Jurkat, Clone E6-1 (cell line): ENCODE results near the gene FGFR3. TPM values are rescaled to one million over a fixed set of nuclear protein-coding genes. Genes with fewer than 3 reads are reported as not detected.

Experiments used
- DNase-seq: peaks from one replicate; pipeline ENCODE4 v3.0.0-alpha.2; 2011; ENCODE audit warnings: low read depth, low spot score
- H3K4me3 ChIP-seq: 2 replicates; pipeline ENCODE4 v1.5.1; 2011; ENCODE audit warnings: mild to moderate bottlenecking, low read length, control low read depth, moderate library complexity
- polyA plus RNA-seq: library from polyadenylated mRNA; unstranded; fragments of >200 nt; gene quantifications from one replicate; pipeline ENCODE4 v1.2.1, GENCODE V29; 2012; ENCODE audit warnings: missing spikeins; ENCODE audit not compliant: insufficient read length, insufficient read depth

The FGFR3 gene
- polyA plus RNA-seq, result 16.3 TPM

GRCh38 chr4:1792832-1793495 lies at the start of gene FGFR3:
Gene FGFR3, plus strand, starts transcription at chr4:1793293. Its CDS starts 642 bp downstream, at chr4:1793935.
- peak within 1 kb of the TSS; percentile 34 for H3K4me3 ChIP-seq
- no peak for DNase-seq

DNA sequence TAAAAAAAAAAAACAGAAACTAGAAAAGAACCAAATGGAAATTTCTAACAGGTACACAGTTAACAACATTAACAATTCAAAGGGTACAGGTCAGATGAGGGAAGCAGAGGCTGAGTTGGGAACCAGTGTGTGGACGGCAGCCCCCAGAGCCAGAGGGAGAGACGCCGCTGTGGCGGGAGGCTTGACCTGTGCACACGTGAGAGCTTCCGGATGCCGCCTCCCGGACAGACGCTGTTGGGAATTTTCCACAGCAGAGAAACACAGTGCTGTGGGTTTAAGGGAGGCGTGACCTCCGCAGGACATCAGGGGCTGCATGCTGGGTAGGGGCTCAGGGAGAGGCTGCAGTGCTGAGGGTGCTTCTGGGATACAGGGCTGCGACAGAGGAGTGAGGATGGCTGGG lies 49.5 kb upstream of the FGFR3 start:
- no peak for DNase-seq
- no peak overlapping the region for H3K4me3 ChIP-seq

GRCh38 chr4:1743975-1744374 lies 49.1 kb upstream of the FGFR3 start:
- no peak for DNase-seq
- no peak overlapping the region for H3K4me3 ChIP-seq

DNA sequence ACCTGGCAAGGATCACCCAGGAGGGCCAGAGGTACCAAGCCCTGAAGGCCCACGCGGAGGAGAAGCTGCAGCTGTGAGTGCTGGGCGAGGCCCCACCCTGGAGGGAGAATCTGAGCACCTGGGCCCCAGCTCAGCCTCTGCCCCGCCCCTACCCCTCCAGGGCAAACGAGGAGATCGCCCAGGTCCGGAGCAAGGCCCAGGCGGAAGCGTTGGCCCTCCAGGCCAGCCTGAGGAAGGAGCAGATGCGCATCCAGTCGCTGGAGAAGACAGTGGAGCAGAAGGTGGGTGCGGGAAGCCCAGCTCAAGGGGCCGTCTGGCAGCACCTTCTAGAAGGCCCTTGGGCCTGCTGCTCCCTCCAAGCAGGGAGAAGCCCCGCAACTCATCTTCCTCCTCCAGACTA lies 48.5 kb upstream of the FGFR3 start:
- no peak for DNase-seq
- H3K4me3 ChIP-seq, result no peak overlapping the region

- H3K4me3 ChIP-seq, result no peak overlapping the region
These were observed 47.9 kb upstream of the FGFR3 start for GRCh38 chr4:1745165-1745564.

GRCh38 chr4:1745697-1746096 lies 47.4 kb upstream of the FGFR3 start:
- H3K4me3 ChIP-seq, result no peak overlapping the region
- DNase-seq, result no peak

More at GRCh38 chr4:1745165-1745564, 47.9 kb upstream of the FGFR3 start:
- DNase-seq, result no peak

DNA sequence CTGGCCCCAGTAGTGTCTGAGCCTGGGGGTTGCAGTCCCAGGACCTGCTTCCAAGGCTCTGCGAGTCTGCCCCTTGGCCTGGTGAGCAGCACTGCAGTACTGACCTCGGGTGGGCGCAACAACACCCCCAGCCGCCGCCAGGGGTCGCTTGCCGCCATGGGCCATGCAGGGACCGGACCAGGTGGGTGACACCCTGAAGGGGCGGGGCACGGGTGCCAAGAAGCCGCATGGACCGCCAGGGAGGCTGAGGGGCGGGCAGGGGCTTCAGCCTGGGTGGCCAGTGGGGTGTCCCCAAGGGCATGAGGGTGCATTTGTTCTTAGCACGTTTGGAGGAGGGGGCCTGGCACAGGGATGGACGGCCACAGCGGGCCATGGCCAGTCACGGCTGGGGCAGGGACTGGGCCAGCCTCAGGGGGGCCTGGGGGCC lies 46.8 kb upstream of the FGFR3 start:
- peak; percentile 54 for DNase-seq
- no peak overlapping the region for H3K4me3 ChIP-seq

GRCh38 chr4:1746919-1747602 lies 46.0 kb upstream of the FGFR3 start:
- DNase-seq, result no peak
- no peak overlapping the region for H3K4me3 ChIP-seq

GRCh38 chr4:1747603-1747967 lies 45.5 kb upstream of the FGFR3 start:
- no peak overlapping the region for H3K4me3 ChIP-seq
- DNase-seq, result no peak

- DNase-seq, result peak; percentile 63
- peak overlapping the region; percentile 15; the same call in 1 of the 2 replicates for H3K4me3 ChIP-seq
These were observed 44.6 kb upstream of the FGFR3 start for GRCh38 chr4:1748465-1748995.

DNA sequence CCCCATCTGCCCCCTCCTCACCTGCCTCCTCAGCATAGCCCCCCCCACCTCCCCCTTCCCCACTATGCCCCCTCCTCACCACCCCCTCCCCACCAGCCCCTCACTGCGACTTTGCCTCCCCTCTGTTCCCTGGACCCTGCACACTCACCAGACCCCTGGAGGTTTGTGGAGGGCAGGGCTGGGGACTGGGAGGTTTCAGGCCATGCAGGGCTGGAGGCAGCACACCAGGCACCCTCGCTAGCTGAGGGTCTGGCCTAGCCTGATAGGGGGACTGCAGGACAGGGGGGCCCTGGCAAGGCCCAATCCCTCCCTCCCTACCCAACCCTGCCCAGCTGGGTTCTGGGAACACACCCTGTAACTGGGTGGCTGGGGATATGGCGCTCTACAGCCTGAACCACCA lies 43.7 kb upstream of the FGFR3 start:
- no peak overlapping the region for H3K4me3 ChIP-seq
- DNase-seq, result no peak

DNA sequence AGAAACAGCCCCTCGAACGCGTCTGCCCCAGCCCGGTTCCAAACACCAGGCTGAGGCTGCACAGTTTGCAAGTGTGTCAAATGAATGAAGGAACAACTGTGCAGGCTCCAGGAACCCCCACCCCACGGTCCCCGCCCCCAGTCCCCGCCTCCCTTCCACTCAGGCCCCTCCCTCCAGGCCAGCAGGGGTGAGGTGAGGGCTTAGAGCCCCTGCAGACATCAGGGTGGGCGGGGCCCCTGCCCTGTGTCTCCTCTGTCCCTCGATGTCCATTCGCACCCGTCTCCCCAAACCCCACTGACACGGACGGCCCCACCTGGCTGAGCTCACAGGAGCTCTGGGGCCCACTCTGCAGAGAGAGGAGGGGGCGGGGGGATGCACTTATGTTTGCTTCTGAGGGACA lies 43.3 kb upstream of the FGFR3 start:
- DNase-seq, result no peak
- H3K4me3 ChIP-seq, result no peak overlapping the region

DNA sequence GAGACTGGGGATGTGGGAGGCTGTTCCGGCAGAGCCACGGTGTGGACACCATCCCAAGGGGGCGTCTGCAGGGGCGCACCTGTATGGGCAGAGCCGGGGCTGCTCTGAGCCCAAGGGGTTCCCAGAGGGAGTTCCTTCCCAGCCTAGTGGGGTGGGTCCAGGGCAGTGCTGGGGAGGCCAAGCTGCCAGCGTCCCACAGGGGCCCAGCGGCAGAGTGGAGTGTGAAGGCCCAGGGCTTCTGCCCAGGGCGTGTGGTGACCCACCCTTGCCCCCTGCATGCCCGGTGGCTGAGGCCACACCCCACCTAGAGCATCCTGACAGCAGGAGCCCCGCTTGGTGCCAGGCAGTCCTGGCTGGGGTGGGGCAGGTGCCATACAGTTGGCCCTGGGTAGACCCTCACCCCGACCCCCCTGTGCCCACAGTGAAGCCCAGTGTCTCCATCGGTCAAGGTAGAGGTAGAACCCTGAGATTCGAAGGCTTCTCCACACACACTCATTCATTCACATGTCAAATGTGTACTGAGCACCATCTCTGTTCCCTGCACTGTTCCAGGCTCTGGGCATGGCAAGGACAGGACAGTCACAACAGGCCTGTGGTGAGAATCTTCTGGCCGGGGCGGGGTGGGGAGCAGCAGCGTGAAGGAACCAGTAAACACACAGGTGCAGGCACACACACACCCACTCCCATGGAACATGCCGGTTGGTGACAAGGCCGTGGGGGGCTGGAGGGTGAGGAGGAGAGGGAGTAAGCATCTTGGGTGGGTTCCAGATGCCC lies 42.5 kb upstream of the FGFR3 start:
- DNase-seq, result no peak
- H3K4me3 ChIP-seq, result no peak overlapping the region

DNA sequence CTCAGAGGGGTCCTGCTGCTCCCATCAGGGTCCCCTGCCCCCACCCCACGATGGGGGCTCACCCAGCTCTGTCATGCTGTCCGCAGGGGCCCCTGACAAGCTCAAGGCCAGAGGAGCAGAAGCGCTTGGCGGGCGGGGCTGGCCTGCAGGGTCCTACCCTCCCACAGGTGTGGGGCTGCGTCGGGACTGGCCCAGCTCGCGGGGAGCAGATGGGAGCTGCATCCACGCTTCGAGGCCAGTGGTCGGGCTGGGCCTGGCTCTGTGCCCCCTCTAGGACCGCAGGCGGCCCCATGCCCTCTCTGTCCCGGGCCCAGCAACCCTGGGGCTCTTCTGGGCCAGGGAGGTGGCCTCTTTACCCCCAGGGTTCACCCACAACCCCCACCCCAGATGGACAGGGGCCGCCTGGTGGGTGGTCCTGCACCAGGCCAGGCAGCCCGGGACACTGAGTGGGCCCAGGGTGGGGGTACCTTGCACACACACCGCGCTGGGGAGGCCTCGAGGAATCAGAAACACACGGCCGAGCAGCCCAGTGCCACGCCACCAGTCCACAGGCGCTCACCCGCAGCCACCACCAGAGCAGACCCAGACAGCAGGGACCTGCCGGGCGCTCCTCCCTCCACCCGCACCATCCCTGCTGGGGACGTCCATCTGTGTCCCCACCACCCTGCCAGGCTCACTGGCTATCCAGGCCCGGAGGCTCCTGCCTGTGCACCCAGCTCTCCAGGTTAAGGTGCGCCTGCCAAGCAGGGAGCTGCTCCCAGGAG lies 41.8 kb upstream of the FGFR3 start:
- no peak overlapping the region for H3K4me3 ChIP-seq
- no peak for DNase-seq

GRCh38 chr4:1751919-1752283 lies 41.2 kb upstream of the FGFR3 start:
- H3K4me3 ChIP-seq, result no peak overlapping the region
- DNase-seq, result no peak

DNA sequence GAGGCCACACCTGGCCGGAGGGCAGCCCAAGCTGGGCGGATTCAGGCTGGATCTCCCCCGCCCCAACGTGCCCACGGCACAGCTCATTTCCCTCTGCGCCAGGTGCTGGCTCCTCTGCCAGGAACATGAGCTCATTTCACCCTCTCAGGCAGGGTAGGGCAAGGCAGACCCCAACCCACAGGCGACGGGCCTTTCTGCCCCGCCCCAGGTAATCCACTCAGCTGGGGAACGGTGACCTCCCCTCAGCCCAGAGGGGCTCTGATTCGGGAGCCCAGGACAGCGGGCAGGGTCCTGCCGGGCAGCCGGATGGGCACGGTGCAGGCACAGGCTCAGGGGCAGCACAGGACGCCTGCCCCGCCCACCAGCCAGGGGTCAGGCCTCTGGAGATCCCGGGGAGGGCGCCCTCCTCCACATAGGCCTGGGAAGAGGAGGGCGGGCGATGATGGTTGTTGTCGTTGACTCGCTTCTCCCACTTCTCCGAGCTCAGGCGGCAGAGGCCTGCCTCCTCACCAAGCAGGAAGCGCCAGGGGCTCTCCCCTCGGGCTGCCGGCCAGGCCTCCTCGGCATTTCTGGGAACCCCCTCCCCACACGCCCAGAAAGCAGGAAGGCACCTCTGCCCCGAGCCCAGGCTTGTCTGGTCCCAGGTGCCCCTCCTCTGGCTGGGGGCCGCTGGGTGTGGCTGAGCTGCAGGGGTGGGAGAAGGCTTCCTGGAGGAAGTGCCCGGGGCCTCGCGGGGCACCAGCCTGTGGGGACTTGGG lies 40.6 kb upstream of the FGFR3 start:
- DNase-seq, result no peak
- H3K4me3 ChIP-seq, result no peak overlapping the region

- no peak overlapping the region for H3K4me3 ChIP-seq
- DNase-seq, result no peak
These were observed 39.8 kb upstream of the FGFR3 start for GRCh38 chr4:1753294-1753696.

DNA sequence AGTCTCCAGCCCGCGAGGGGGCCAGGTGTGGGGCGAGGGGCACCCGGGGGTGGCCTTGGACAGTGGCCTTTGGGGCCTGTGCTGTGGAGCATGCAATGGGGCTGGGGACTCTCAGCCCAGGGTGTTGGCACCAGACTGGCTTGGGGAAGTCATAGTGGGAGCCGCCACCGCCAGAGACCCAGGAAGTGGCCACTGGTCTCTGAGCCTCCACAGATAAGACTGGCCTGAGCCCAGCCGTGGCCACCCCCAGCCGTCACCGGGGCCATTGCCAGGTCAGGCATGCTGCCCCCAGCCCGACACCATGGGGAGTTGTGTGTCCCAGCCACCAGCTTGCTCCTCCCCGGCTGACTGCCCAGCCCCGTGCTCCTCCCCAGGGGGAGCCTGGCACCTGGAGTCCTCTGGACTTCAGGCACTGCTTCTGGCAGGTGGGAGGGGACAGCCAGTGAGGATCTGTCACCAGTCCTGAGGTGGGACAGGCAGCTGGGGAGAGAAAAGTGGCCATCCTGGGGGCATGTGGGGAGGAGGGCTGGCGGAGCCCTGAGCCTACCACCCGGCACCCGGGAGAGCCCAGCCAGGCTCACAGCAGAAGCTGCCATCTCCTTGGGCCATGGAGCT lies 39.3 kb upstream of the FGFR3 start:
- no peak for DNase-seq
- H3K4me3 ChIP-seq, result no peak overlapping the region
